MM.1S (cell line): ENCODE results near the gene DLAT.

Experiments used
- CTCF ChIP-seq: fragments of 300-600 bp; sonication (generic); IDR thresholded peaks from 2 replicates; pipeline ENCODE4 v1.5.1; 2016; ENCODE audit warnings: antibody characterized with exemption, low read length, mixed read lengths
- EZH2 ChIP-seq: fragments of 300-600 bp; sonication (generic); optimal IDR thresholded peaks from 2 replicates; pipeline ENCODE3; 2017; ENCODE audit warnings: low read depth, mild to moderate bottlenecking, antibody characterized with exemption, low read length, mixed read lengths

DNA sequence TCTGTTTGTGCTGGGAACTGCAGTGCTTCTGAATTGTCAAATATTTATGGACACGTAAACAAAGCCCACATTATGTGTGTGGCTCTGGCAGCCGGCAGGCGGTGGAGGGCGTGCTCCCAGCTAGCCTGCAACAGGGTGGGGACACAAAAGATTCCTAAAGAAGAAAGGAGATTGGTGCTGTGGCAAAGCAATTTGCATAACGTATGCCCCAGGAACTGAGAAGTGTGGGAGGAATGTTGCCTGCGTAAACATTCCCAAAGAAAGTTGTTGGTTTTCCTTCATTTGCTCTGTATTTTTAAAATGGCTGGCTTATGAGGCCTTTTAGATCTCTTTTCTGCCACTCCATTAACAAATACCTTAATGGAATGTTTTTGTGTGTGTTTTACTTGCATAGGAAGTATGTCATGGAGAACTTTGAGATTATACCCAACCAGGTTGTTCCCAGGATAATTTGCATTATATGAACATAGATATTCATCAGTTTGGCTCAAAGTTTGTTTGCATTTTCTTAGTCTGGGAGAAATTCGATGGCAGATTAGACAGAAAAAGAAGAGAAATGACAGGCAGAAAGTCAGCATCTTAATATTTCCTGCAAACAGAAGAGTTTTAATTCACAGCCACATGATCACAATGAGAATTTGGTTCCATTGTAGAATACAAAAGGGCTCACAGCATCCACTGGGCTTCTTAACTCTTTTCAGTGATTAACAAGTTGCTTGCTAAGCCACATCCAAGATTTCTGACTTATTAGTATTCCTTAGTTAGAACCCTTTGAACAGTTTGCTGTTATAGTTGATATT is 41.8 kb upstream of the DLAT start:
- TF ChIP-seq CTCF (no peak), EZH2 (no peak)
